ENCODE measurements around the gene TAOK2. TPM values are rescaled to one million over a fixed set of nuclear protein-coding genes. Genes with fewer than 3 reads are reported as not detected.

The TAOK2 gene
- polyA plus RNA-seq, 2 of the 4 experiments (the other 2 are of a cell fraction): 13.7 to 30.8 TPM

GRCh38 chr16:29985271-29985811, 11.7 kb downstream of the TAOK2 start:
- Histone ChIP-seq H3K4me3 (no peak overlapping the region), H3K9me3 (no peaks in the 10 kb centered on the region), H3K27ac (no peak overlapping the region), H3K4me1 (no peaks in the 10 kb centered on the region), H3K4me2 (no peak overlapping the region)
- ChIA-PET POLR2A (interaction anchor here (1.0 to 1.2 kb wide), 3 partner anchors 8 to 161 kb away, joined by 3 to 6 read pairs (median 3); partner anchors contain the start of gene TAOK2), CTCF (interaction anchor here (0.6 to 5.3 kb wide), 5 partner anchors 10 to 169 kb away, joined by 3 to 22 read pairs (median 3); partner anchors contain the start of gene C16orf92)
- DNase-seq (ENCODE audit: low read depth in 1 of 2, low spot score in 1 of 2): no peak
- no peak for ATAC-seq
- no peak for TF ChIP-seq NR3C1 (IDR thresholded peaks at IDR 0.05)
- no peak for TF ChIP-seq FOSB (CRISPR knock-in tag; IDR thresholded peaks at IDR 0.05)
- no peak for TF ChIP-seq CBX2 (IDR thresholded peaks at IDR 0.05; ENCODE audit: borderline replicate concordance, low read depth)
- TF ChIP-seq RAD21 (conservative IDR thresholded peaks at IDR 0.05 in 1 of 2, IDR thresholded peaks at IDR 0.05 in 1 of 2): no peak
- TF ChIP-seq BHLHE40 (IDR thresholded peaks at IDR 0.05; ENCODE audit: low read depth, low read length): no peak
- TF ChIP-seq PBX3 (IDR thresholded peaks at IDR 0.05): no peak
- TF ChIP-seq ZFP36 (IDR thresholded peaks at IDR 0.05; ENCODE audit: borderline replicate concordance, partially characterized antibody): no peak
- 98% methylated on average over 27 of the region's 28 CpGs for WGBS (ENCODE audit: missing lambda C conversion rate)
- FAIRE-seq: no peak

- no peak overlapping the region for H3K4me2 ChIP-seq
- H3K27ac ChIP-seq: no peak overlapping the region
- H3K4me3 ChIP-seq: no peak overlapping the region
- ChIA-PET CTCF (interaction anchor here (0.7 to 5.3 kb wide), 2 partner anchors 19 to 169 kb away, joined by 3 to 22 read pairs; no protein-coding TSS in a partner anchor), POLR2A (no interaction called here)
- ATAC-seq (no peak), FAIRE-seq (no peak), DNase-seq (ENCODE audit: low read depth in 1 of 2, low spot score in 1 of 2) (no peak)
- no peaks in the 10 kb centered on the region for H3K4me1 ChIP-seq
- WGBS (ENCODE audit: missing lambda C conversion rate): 94% methylated on average over 20 of the region's 20 CpGs
- no peaks in the 10 kb centered on the region for H3K9me3 ChIP-seq
- no peak for TF ChIP-seq SREBF2 (IDR thresholded peaks at IDR 0.05)
- TF ChIP-seq JUNB (IDR thresholded peaks at IDR 0.05): no peak
- TF ChIP-seq REST (IDR thresholded peaks at IDR 0.05): no peak
- TF ChIP-seq EHMT2 (IDR thresholded peaks at IDR 0.05; ENCODE audit: low read depth): no peak
- TF ChIP-seq SMC3 (IDR thresholded peaks at IDR 0.05): no peak
- no peak for TF ChIP-seq POLR2A (IDR thresholded peaks at IDR 0.05; ENCODE audit: low read length)
- TF ChIP-seq CBX2 (IDR thresholded peaks at IDR 0.05; ENCODE audit: borderline replicate concordance, low read depth): no peak
- no peak for TF ChIP-seq HES2 (IDR thresholded peaks at IDR 0.05)
- TF ChIP-seq CTCF (IDR thresholded peaks at IDR 0.05): no peak
- no peak for TF ChIP-seq JUN (IDR thresholded peaks at IDR 0.05)
- no peak for TF ChIP-seq BHLHE40 (IDR thresholded peaks at IDR 0.05; ENCODE audit: low read depth, low read length)
- TF ChIP-seq RNF2 (IDR thresholded peaks at IDR 0.05; ENCODE audit: borderline replicate concordance, low read depth): no peak
- TF ChIP-seq GATA3 (IDR thresholded peaks at IDR 0.05; ENCODE audit: borderline replicate concordance): no peak
- no peak for TF ChIP-seq NPAS2 (CRISPR knock-in tag; IDR thresholded peaks at IDR 0.05; ENCODE audit: borderline replicate concordance)
- TF ChIP-seq EHF (CRISPR knock-in tag; IDR thresholded peaks at IDR 0.05): no peak
- TF ChIP-seq HEYL (CRISPR knock-in tag; IDR thresholded peaks at IDR 0.05): no peak
- no peak for TF ChIP-seq CHD2 (IDR thresholded peaks at IDR 0.05; ENCODE audit: low read length, partially characterized antibody)
- TF ChIP-seq ESRRA (IDR thresholded peaks at IDR 0.05; ENCODE audit: borderline replicate concordance, low read length): no peak
Observed at GRCh38 chr16:29986231-29986630, 12.6 kb downstream of the TAOK2 start.

Measured in A549 (cell line).